ENCODE data around the gene CCDC71. TPM values are rescaled to one million over a fixed set of nuclear protein-coding genes. Genes with fewer than 3 reads are reported as not detected.

Gene CCDC71
- total and polyA plus RNA-seq, 2 of the 13 experiments (the other 11 are each of a cell fraction or from before 2014, with no cell fraction given): 9.7 to 14.3 TPM

- TF ChIP-seq CENPT (CRISPR knock-in tag; IDR thresholded peaks at IDR 0.05; ENCODE audit: low read depth): no peak
- TF ChIP-seq NFYC (CRISPR knock-in tag; IDR thresholded peaks at IDR 0.05): no peak
- TF ChIP-seq ZNF564 (CRISPR knock-in tag; IDR thresholded peaks at IDR 0.05): peak; percentile 6; the same call in 1 of the 2 replicates
- 0 out of 2 replicates have a peak, but pooled peaks have one; percentile 17 for TF ChIP-seq ZNF615 (CRISPR knock-in tag; IDR thresholded peaks at IDR 0.05; ENCODE audit: borderline replicate concordance)
Observed at GRCh38 chr3:49164983-49165720, 979 bp downstream of the CCDC71 start (continued).

DNA sequence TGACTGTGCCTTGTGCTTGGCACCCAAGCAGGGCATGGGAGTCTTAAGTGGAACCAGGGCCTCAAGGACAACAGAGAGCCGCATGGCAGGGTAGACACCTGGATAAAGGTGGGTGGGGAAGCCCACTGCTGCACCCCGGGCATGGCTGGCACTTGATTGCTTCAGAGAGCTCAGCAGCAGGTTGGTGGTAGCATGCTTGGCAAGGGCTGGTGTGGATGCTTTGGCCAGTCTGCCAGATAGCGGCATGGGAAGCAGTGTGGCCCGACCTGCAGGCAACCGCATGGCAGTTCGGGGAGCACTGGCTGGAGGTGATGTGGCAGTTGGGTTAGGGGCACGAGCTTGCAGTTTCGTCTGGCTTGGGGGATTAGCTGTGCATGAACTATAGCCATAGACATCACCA, 2.5 kb downstream of the CCDC71 start:
- H2AFZ ChIP-seq (ENCODE audit: low read length): no peak overlapping the region
- WGBS (ENCODE audit: low lambda C conversion rate): 92% methylated on average over 7 of the region's 8 CpGs
- CTCF ChIA-PET (ENCODE audit: low intra/inter-chr PET ratio, low total read pairs): no interaction called here
- in situ Hi-C loops (cut with HindIII; ENCODE audit: extremely low pct_ligation_motif_present, low pct_unique_long_range_greater_than_20kb): loop anchor here (25.0 kb wide), 1 partner anchor 274 kb away; the partner anchor contains the start of gene NICN1
- peaks cover 36% of the 10 kb centered on the region for H3K4me1 ChIP-seq (ENCODE audit: insufficient read depth, low read length)
- H3K79me2 ChIP-seq (ENCODE audit: insufficient read depth, low read length): peaks cover 16% of the 10 kb centered on the region
- TF ChIP-seq HIVEP1 (CRISPR knock-in tag; IDR thresholded peaks at IDR 0.05): no peak
- peak; percentile 23; the same call in 1 of the 2 replicates for TF ChIP-seq JUNB (CRISPR knock-in tag; IDR thresholded peaks at IDR 0.05; ENCODE audit: borderline replicate concordance)
- TF ChIP-seq TMF1 (CRISPR knock-in tag; IDR thresholded peaks at IDR 0.05; ENCODE audit: low read depth): 0 out of 2 replicates have a peak, but pooled peaks have one; percentile 42
- DNase-seq (ENCODE audit: low spot score) (no peak), ATAC-seq (no peak), FAIRE-seq (no peak)
- H4K20me1 ChIP-seq (ENCODE audit: insufficient read depth, low read length): no peaks in the 10 kb centered on the region
- no peak overlapping the region for H3K4me2 ChIP-seq (ENCODE audit: low read depth, low read length)
- no peaks in the 10 kb centered on the region; a peak in 1 of 5 replicates for H3K27me3 ChIP-seq (ENCODE audit: control insufficient read depth in 1 of 2, insufficient read depth in 2 of 2, low read length in 2 of 2)
- POLR2A ChIA-PET: interaction anchor here (0.6 to 2.0 kb wide), 4 partner anchors 30 to 894 kb away, joined by 3 to 7 read pairs (median 4); partner anchors contain the start of gene USP4
- H3K4me3 ChIP-seq (replicated peaks in 1 of 3; ENCODE audit: insufficient read depth in 1 of 3, low read depth in 2 of 3, low read length in 3 of 3): no peak overlapping the region
- H3K9me3 ChIP-seq (ENCODE audit: low read length): no peaks in the 10 kb centered on the region
- intact Hi-C loops (cut with micrococcal nuclease; ENCODE audit: unreplicated experiment): no loop called here
- no TSS peak for BruUV-seq (replicated peaks)
- H3K9ac ChIP-seq (ENCODE audit: insufficient read depth, low read depth, low read length): no peak overlapping the region
- no peak overlapping the region for H3K27ac ChIP-seq (ENCODE audit: extremely low read length, insufficient read depth, low read length)
- H3K36me3 ChIP-seq (replicated peaks in 1 of 2; ENCODE audit: control insufficient read depth in 1 of 2, insufficient read depth in 2 of 2, low read length in 2 of 2): peaks cover 5 to 20% of the 10 kb centered on the region in 2 experiments; a peak in 4 of 5 replicates

Measured in HepG2 (cell line).